ENCODE results near the gene ANTXRL.

DNA sequence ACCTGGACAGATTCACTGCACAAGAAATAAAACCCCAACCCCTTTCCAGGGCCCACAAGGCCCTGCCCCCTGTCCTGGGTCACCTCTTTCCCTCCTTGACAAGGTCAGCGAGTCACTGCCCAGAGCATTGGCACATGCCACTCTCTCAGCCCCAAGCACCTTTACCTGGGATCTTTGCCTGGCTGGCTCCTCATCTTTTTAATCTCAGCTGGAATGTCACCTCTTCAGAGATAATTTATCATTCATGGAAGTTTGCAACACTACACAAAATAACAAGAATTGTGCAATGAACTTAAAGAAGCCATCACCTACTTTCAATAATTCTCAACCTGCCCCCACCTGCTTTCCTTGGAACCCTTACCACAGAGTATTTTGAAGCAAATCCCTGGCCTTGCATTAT, 19.2 kb downstream of the ANTXRL start:
- TF ChIP-seq, protein P1, sequence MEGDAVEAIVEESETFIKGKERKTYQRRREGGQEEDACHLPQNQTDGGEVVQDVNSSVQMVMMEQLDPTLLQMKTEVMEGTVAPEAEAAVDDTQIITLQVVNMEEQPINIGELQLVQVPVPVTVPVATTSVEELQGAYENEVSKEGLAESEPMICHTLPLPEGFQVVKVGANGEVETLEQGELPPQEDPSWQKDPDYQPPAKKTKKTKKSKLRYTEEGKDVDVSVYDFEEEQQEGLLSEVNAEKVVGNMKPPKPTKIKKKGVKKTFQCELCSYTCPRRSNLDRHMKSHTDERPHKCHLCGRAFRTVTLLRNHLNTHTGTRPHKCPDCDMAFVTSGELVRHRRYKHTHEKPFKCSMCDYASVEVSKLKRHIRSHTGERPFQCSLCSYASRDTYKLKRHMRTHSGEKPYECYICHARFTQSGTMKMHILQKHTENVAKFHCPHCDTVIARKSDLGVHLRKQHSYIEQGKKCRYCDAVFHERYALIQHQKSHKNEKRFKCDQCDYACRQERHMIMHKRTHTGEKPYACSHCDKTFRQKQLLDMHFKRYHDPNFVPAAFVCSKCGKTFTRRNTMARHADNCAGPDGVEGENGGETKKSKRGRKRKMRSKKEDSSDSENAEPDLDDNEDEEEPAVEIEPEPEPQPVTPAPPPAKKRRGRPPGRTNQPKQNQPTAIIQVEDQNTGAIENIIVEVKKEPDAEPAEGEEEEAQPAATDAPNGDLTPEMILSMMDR (IDR thresholded peaks at IDR 0.05), result no peak
- TF ChIP-seq POLR2A (IDR thresholded peaks at IDR 0.05), result no peak

Measured in transverse colon (tissue), 3 donors.